ENCODE measurements around the gene KCTD10. TPM values are rescaled to one million over a fixed set of nuclear protein-coding genes. Genes with fewer than 3 reads are reported as not detected.

Gene KCTD10
- total and polyA plus RNA-seq, 2 donors = 8.9 to 17.5 TPM

Other genes starting within 250 kb of the KCTD10 start
- not detected for gene FOXN4, start 168.0 kb downstream of the KCTD10 start, total RNA-seq
- 0.14 TPM for gene FOXN4, start 168.0 kb downstream of the KCTD10 start, polyA plus RNA-seq
- gene MYO1H, start 129.4 kb downstream of the KCTD10 start, total RNA-seq = under 0.01 TPM
- gene MYO1H, start 129.4 kb downstream of the KCTD10 start, polyA plus RNA-seq = 0.14 TPM
- 11.7 TPM for gene UBE3B, start 334 bp upstream of the KCTD10 start, total RNA-seq
- gene UBE3B, start 334 bp upstream of the KCTD10 start, polyA plus RNA-seq = 13.5 TPM
- gene MMAB, start 96.2 kb upstream of the KCTD10 start, total RNA-seq = 30.7 TPM
- 28.7 TPM for gene MMAB, start 96.2 kb upstream of the KCTD10 start, polyA plus RNA-seq
- gene MVK, start 96.5 kb upstream of the KCTD10 start, total RNA-seq = 7.2 TPM
- gene MVK, start 96.5 kb upstream of the KCTD10 start, polyA plus RNA-seq = 10.4 TPM
- gene FAM222A, start 236.5 kb upstream of the KCTD10 start, total RNA-seq = 0.71 TPM
- gene FAM222A, start 236.5 kb upstream of the KCTD10 start, polyA plus RNA-seq = 0.78 TPM